A673 (cell line): ENCODE data around the gene TNS3. TPM values are rescaled to one million over a fixed set of nuclear protein-coding genes. Genes with fewer than 3 reads are reported as not detected.

ENCODE experiments used
- BruUV-seq: library from RNA; stranded (reverse); fragments of 400-500 nt; replicated peaks from 2 replicates; lab custom pipeline; 2021; lab: Mats Ljungman, UMichigan
- CTCF ChIA-PET: fragments of 300-600 bp; sonication (Branson Sonifier 250); formaldehyde crosslinking; loops from one replicate; lab custom pipeline; 2022; ENCODE audit warnings: antibody characterized with exemption; lab: Charles Lee
- POLR2A ChIA-PET: fragments of 300-600 bp; sonication (Branson Sonifier 250); formaldehyde crosslinking; loops from one replicate; lab custom pipeline; 2022; ENCODE audit warnings: antibody characterized with exemption; ENCODE audit not compliant: low non-redundant PET; lab: Charles Lee
- DNase-seq: peaks from one replicate; pipeline ENCODE4 v3.0.0-alpha.2; 2015; ENCODE audit warnings: low spot score
- H3K27ac ChIP-seq: fragments of 200-600 bp; sonication (generic); 2 replicates; pipeline ENCODE4 v1.5.1; 2016; ENCODE audit warnings: mixed run types, low read depth, mild to moderate bottlenecking, mixed read lengths, antibody characterized with exemption, low read length; ENCODE audit not compliant: poor library complexity, severe bottlenecking
- H3K27me3 ChIP-seq: fragments of 200-600 bp; sonication (generic); replicated peaks from 2 replicates; pipeline ENCODE4 v1.6.1; 2017; ENCODE audit warnings: mixed run types, low read depth, mild to moderate bottlenecking, mixed read lengths, antibody characterized with exemption, low read length; ENCODE audit not compliant: insufficient read depth, poor library complexity
- H3K36me3 ChIP-seq: fragments of 200-600 bp; sonication (generic); 2 replicates; pipeline ENCODE4 v1.6.1; 2016; ENCODE audit warnings: mixed run types, mild to moderate bottlenecking, mixed read lengths, antibody characterized with exemption, low read length; ENCODE audit not compliant: insufficient read depth, poor library complexity, severe bottlenecking
- H3K4me1 ChIP-seq: fragments of 200-600 bp; sonication (generic); 2 replicates; pipeline ENCODE4 v1.6.1; 2017; ENCODE audit warnings: mixed run types, mild to moderate bottlenecking, mixed read lengths, antibody characterized with exemption, low read length; ENCODE audit not compliant: insufficient read depth, poor library complexity, severe bottlenecking
- H3K4me3 ChIP-seq: fragments of 200-600 bp; sonication (generic); 2 replicates; pipeline ENCODE4 v1.5.1; 2016; ENCODE audit warnings: low read depth, mixed run types, mild to moderate bottlenecking, mixed read lengths, low read length; ENCODE audit not compliant: poor library complexity, severe bottlenecking
- H3K9me3 ChIP-seq: fragments of 200-600 bp; sonication (generic); 2 replicates; pipeline ENCODE4 v1.6.1; 2016; ENCODE audit warnings: mixed run types, low read depth, mild to moderate bottlenecking, mixed read lengths, antibody characterized with exemption, low read length; ENCODE audit not compliant: poor library complexity, severe bottlenecking
- CTCF ChIP-seq: fragments of 300-800, 200-600 bp; sonication (generic); conservative IDR thresholded peaks from 2 replicates; pipeline ENCODE4 v1.5.1; 2017; ENCODE audit warnings: low read depth, mild to moderate bottlenecking, antibody characterized with exemption, low read length, moderate library complexity, mixed read lengths
- EZH2 ChIP-seq: fragments of 200-600 bp; sonication (generic); IDR thresholded peaks from 2 replicates; pipeline ENCODE4 v1.6.1; 2017; ENCODE audit warnings: borderline replicate concordance, low read depth, mild to moderate bottlenecking, mixed read lengths, antibody characterized with exemption, low read length; ENCODE audit not compliant: poor library complexity, severe bottlenecking
- intact Hi-C: fragments of 100-400 bp; cut with micrococcal nuclease; formaldehyde crosslinking; loops from one replicate; pipeline ENCODE4 v1.10.0; 2022; ENCODE audit not compliant: unreplicated experiment
- total RNA-seq: library from RNA; stranded (reverse); gene quantifications from 2 replicates; pipeline ENCODE4 v1.2.3, GENCODE V29; 2021

Gene TNS3
- total RNA-seq, 1 experiment from 2014 or later = not detected

- no peaks in the 10 kb centered on the region for H3K4me1 ChIP-seq
- ChIA-PET POLR2A (no interaction called here), CTCF (no interaction called here)
- H3K27ac ChIP-seq = no peak overlapping the region
- no peak for DNase-seq
- H3K9me3 ChIP-seq = no peaks in the 10 kb centered on the region
- TF ChIP-seq CTCF (no peak), EZH2 (no peak)
- H3K27me3 ChIP-seq = no peaks in the 10 kb centered on the region
- intact Hi-C loops = no loop called here
- BruUV-seq = no TSS peak
- H3K36me3 ChIP-seq = no peaks in the 10 kb centered on the region
- no peak overlapping the region for H3K4me3 ChIP-seq
Measured at GRCh38 chr7:47451851-47452205, 130.1 kb downstream of the TNS3 start.

GRCh38 chr7:47449810-47450590 lies 131.9 kb downstream of the TNS3 start:
- Histone ChIP-seq H3K27ac (no peak overlapping the region), H3K36me3 (no peaks in the 10 kb centered on the region), H3K4me1 (no peaks in the 10 kb centered on the region), H3K9me3 (no peaks in the 10 kb centered on the region), H3K4me3 (no peak overlapping the region), H3K27me3 (no peaks in the 10 kb centered on the region)
- ChIA-PET POLR2A (no interaction called here), CTCF (no interaction called here)
- DNase-seq = no peak
- intact Hi-C loops = no loop called here
- TF ChIP-seq EZH2 (no peak), CTCF (no peak)
- BruUV-seq = no TSS peak

GRCh38 chr7:47448971-47449370 lies 132.9 kb downstream of the TNS3 start:
- ChIA-PET POLR2A (no interaction called here), CTCF (no interaction called here)
- no peaks in the 10 kb centered on the region for H3K9me3 ChIP-seq
- BruUV-seq = no TSS peak
- no peak overlapping the region for H3K27ac ChIP-seq
- no peaks in the 10 kb centered on the region for H3K36me3 ChIP-seq
- no peak for DNase-seq
- TF ChIP-seq EZH2 = no peak
- no peak for TF ChIP-seq CTCF
- H3K27me3 ChIP-seq = no peaks in the 10 kb centered on the region
- intact Hi-C loops = no loop called here
- no peak overlapping the region for H3K4me3 ChIP-seq
- H3K4me1 ChIP-seq = no peaks in the 10 kb centered on the region
